ENCODE measurements around the gene ZBTB44.

ZBTB44 gene

DNA sequence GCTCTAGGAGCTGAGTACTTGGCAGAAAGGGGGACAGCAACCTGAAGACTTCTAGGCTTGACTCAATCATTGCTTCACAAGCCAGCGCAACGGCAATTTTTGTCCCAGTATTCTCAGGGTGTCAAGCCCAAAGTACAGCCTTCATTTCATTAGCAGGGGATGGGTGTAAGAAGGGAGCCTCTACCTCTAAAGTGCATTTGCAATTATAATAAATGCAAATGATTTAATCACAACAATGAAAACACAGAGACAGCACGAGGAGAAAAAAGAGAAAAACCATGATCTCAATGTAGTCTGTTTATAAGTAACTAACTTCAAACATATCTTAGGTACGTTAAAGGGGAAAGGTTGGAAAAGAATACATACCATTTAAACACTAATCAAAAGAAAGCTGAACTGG is 34.7 kb downstream of the ZBTB44 start:
- TF ChIP-seq PPARA (CRISPR knock-in tag; IDR thresholded peaks at IDR 0.05; ENCODE audit: borderline replicate concordance) = no peak
- TF ChIP-seq TOX (CRISPR knock-in tag; IDR thresholded peaks at IDR 0.05; ENCODE audit: borderline replicate concordance) = no peak
- no peak for TF ChIP-seq RARB (CRISPR knock-in tag; IDR thresholded peaks at IDR 0.05)
- no peak for TF ChIP-seq ZFP30 (CRISPR knock-in tag; IDR thresholded peaks at IDR 0.05)
- TF ChIP-seq ISL1 (CRISPR knock-in tag; IDR thresholded peaks at IDR 0.05) = no peak
- no peak for TF ChIP-seq CREB5 (CRISPR knock-in tag; IDR thresholded peaks at IDR 0.05; ENCODE audit: low read depth)
- no peak for TF ChIP-seq BACH2 (CRISPR knock-in tag; IDR thresholded peaks at IDR 0.05; ENCODE audit: borderline replicate concordance)
- ATAC-seq = no peak

- no peak for ATAC-seq
Measured at GRCh38 chr11:130278745-130279144, 36.0 kb downstream of the ZBTB44 start.

GRCh38 chr11:130278151-130278550 is 36.6 kb downstream of the ZBTB44 start:
- TF ChIP-seq ZNF70 (CRISPR knock-in tag; IDR thresholded peaks at IDR 0.05) (no peak), CSDC2 (CRISPR knock-in tag; IDR thresholded peaks at IDR 0.05) (no peak), BACH2 (CRISPR knock-in tag; IDR thresholded peaks at IDR 0.05; ENCODE audit: borderline replicate concordance) (no peak), PATZ1 (CRISPR knock-in tag; IDR thresholded peaks at IDR 0.05; ENCODE audit: borderline replicate concordance) (no peak), ZNF8 (CRISPR knock-in tag; IDR thresholded peaks at IDR 0.05) (no peak), CREB5 (CRISPR knock-in tag; IDR thresholded peaks at IDR 0.05; ENCODE audit: low read depth) (no peak), ESRRG (CRISPR knock-in tag; IDR thresholded peaks at IDR 0.05) (no peak), OSR1 (CRISPR knock-in tag; IDR thresholded peaks at IDR 0.05) (no peak), TOX (CRISPR knock-in tag; IDR thresholded peaks at IDR 0.05; ENCODE audit: borderline replicate concordance) (no peak), CSRNP3 (CRISPR knock-in tag; IDR thresholded peaks at IDR 0.05) (no peak)
- TF ChIP-seq, protein P1, sequence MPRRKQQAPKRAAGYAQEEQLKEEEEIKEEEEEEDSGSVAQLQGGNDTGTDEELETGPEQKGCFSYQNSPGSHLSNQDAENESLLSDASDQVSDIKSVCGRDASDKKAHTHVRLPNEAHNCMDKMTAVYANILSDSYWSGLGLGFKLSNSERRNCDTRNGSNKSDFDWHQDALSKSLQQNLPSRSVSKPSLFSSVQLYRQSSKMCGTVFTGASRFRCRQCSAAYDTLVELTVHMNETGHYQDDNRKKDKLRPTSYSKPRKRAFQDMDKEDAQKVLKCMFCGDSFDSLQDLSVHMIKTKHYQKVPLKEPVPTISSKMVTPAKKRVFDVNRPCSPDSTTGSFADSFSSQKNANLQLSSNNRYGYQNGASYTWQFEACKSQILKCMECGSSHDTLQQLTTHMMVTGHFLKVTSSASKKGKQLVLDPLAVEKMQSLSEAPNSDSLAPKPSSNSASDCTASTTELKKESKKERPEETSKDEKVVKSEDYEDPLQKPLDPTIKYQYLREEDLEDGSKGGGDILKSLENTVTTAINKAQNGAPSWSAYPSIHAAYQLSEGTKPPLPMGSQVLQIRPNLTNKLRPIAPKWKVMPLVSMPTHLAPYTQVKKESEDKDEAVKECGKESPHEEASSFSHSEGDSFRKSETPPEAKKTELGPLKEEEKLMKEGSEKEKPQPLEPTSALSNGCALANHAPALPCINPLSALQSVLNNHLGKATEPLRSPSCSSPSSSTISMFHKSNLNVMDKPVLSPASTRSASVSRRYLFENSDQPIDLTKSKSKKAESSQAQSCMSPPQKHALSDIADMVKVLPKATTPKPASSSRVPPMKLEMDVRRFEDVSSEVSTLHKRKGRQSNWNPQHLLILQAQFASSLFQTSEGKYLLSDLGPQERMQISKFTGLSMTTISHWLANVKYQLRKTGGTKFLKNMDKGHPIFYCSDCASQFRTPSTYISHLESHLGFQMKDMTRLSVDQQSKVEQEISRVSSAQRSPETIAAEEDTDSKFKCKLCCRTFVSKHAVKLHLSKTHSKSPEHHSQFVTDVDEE (CRISPR knock-in tag; IDR thresholded peaks at IDR 0.05) = no peak
- no peak for ATAC-seq

More at GRCh38 chr11:130278745-130279144, 36.0 kb downstream of the ZBTB44 start:
- no peak for TF ChIP-seq RARB (CRISPR knock-in tag; IDR thresholded peaks at IDR 0.05)
- TF ChIP-seq SNAI2 (CRISPR knock-in tag; IDR thresholded peaks at IDR 0.05) = no peak
- TF ChIP-seq PATZ1 (CRISPR knock-in tag; IDR thresholded peaks at IDR 0.05; ENCODE audit: borderline replicate concordance) = no peak
- no peak for TF ChIP-seq TOX (CRISPR knock-in tag; IDR thresholded peaks at IDR 0.05; ENCODE audit: borderline replicate concordance)
- no peak for TF ChIP-seq PPARA (CRISPR knock-in tag; IDR thresholded peaks at IDR 0.05; ENCODE audit: borderline replicate concordance)
- no peak for TF ChIP-seq GLIS3 (CRISPR knock-in tag; IDR thresholded peaks at IDR 0.05)
